Cardiac muscle cell (in vitro differentiated cells and primary cell): ENCODE data around the gene ARF1. TPM values are rescaled to one million over a fixed set of nuclear protein-coding genes. Genes with fewer than 3 reads are reported as not detected.
A peak's percentile ranks its signal among the peaks of the same experiment; 100 is the strongest.

Experiments
- DNase-seq, 2 donors: peaks; one replicate each; pipeline versions ENCODE4 v3.0.0 to v3.0.0-alpha.2; 2010 to 2017; ENCODE audit warnings: low read depth in 1 of 2, low spot score in 1 of 2
- H3K27ac ChIP-seq: fragments of 200-600 bp; sonication (generic); 2 replicates; pipeline ENCODE4 v1.5.1; 2016
- H3K27me3 ChIP-seq: fragments of 200-600 bp; sonication (generic); 2 replicates; pipeline ENCODE4 v1.6.0; 2016; ENCODE audit warnings: control low read depth
- H3K36me3 ChIP-seq: fragments of 200-600 bp; sonication (generic); 2 replicates; pipeline ENCODE4 v1.5.1; 2016; ENCODE audit warnings: control low read depth
- H3K4me1 ChIP-seq: fragments of 200-600 bp; sonication (generic); 2 replicates; pipeline ENCODE4 v1.8.1; 2017; ENCODE audit warnings: low read depth, mild to moderate bottlenecking, mixed run types
- H3K4me3 ChIP-seq: fragments of 200-600 bp; sonication (generic); 2 replicates; pipeline ENCODE4 v1.5.1; 2016; ENCODE audit warnings: mild to moderate bottlenecking
- H3K9me3 ChIP-seq: fragments of 200-600 bp; sonication (generic); 2 replicates; pipeline ENCODE4 v1.5.1; 2017; ENCODE audit warnings: low read depth, mild to moderate bottlenecking, control low read depth
- polyA plus RNA-seq: library from polyadenylated mRNA; unstranded; fragments of >200 nt; fragmentation: Nextera tagmentation; extraction: Ambion mirVana; gene quantifications from 2 replicates; pipeline ENCODE4 v1.2.1, GENCODE V29; 2016
- total RNA-seq: library from RNA; depleted of rRNA; stranded (reverse); fragments of >200 nt; gene quantifications from 2 replicates; pipeline ENCODE4 v1.2.3, GENCODE V29; 2016
- TF ChIP-seq, protein P1 (sequence below): IDR thresholded peaks from 2 replicates; pipeline ENCODE4 v1.5.1; 2012; ENCODE audit warnings: low read depth, mild to moderate bottlenecking, low read length

ARF1 gene
- total and polyA plus RNA-seq, 2 experiments from 2014 or later, result 499 to 662 TPM

GRCh38 chr1:228037401-228038386 is 44.8 kb upstream of the ARF1 start:
- Histone ChIP-seq H3K4me1 (no peaks in the 10 kb centered on the region), H3K27me3 (peaks cover 57% of the 10 kb centered on the region), H3K27ac (no peak overlapping the region), H3K36me3 (no peaks in the 10 kb centered on the region), H3K9me3 (no peaks in the 10 kb centered on the region), H3K4me3 (peak overlapping the region; percentile 17)
- TF ChIP-seq, protein P1, sequence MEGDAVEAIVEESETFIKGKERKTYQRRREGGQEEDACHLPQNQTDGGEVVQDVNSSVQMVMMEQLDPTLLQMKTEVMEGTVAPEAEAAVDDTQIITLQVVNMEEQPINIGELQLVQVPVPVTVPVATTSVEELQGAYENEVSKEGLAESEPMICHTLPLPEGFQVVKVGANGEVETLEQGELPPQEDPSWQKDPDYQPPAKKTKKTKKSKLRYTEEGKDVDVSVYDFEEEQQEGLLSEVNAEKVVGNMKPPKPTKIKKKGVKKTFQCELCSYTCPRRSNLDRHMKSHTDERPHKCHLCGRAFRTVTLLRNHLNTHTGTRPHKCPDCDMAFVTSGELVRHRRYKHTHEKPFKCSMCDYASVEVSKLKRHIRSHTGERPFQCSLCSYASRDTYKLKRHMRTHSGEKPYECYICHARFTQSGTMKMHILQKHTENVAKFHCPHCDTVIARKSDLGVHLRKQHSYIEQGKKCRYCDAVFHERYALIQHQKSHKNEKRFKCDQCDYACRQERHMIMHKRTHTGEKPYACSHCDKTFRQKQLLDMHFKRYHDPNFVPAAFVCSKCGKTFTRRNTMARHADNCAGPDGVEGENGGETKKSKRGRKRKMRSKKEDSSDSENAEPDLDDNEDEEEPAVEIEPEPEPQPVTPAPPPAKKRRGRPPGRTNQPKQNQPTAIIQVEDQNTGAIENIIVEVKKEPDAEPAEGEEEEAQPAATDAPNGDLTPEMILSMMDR, result no peak
- peak in 1 of 2 donors; percentile 47 for DNase-seq

DNA sequence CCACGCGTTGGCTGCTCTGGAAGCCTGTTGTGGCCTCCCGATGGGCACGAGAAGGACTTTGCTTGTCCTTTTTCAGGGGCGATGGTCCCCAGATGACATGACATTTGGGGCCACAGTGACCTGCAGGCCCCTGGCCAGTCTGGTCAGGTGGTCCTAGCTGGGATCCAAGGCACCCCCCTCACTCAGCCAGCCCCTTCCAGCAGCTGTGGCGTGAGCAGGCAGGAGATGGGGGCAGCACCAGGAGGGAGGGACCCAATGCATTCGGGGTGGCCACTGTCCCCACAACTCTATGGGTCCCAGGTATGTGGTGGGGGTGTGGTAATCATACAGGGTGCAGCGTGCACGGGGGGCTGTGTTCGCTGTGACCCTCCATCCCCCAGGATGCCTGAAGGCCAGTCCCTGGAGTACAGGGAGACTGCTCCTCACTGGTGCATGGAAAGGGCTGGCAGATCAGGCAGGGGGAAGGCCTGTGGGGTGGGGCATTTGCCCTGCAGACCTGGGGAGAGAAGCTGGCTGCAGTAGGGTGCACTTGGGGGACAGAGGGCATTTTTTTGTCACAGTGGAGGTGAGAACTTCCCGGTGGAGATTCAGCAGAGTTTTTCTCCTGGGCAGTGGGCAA is 44.0 kb upstream of the ARF1 start:
- H3K4me3 ChIP-seq, result no peak overlapping the region
- DNase-seq, result no peak
- H3K27ac ChIP-seq, result no peak overlapping the region
- H3K27me3 ChIP-seq, result peaks cover 59% of the 10 kb centered on the region
- H3K9me3 ChIP-seq, result no peaks in the 10 kb centered on the region
- no peaks in the 10 kb centered on the region for H3K4me1 ChIP-seq
- no peaks in the 10 kb centered on the region for H3K36me3 ChIP-seq
- TF ChIP-seq, protein P1, result no peak

DNA sequence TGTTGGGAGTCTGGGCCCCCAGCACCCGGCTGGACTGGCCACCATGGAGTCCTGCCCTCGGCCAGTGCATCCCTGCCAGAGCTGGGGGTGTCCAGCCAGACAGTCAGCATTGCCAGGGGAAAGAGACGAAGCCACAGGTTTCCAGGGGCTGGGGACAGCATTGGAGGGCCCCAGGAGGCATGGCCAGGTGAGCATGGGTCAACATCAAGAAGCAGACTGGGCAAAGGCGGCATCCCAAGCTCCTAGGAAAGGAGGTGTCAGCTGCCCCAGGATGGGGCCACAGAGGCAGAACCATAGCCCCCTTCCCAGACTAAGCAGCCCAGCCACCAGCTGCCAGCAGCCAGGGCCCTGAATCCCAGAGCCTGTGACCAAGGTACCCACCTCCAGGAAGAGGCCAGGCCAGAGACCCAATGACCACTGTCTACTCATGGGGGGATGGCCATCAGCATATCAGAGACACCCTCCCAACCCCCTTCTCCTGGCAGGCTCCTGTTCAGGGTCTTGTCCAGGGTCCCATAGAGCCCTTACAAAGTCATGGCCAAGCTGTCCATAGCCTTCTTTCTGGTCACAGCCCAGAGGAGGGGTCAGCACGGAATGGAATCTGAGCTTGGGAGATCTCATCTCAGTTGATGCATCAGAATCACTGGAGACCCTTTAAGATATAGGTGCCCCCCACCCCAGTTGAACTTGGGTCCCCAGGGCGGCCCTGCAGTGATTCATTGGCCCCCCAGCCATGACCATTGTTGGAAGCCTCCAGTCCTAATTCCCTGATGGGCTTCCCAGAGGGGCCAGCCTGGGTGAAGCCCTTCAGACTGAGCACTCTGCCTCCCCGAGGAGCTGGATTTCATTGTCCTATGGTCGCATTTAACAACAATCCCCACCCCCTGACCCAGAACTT is 43.3 kb upstream of the ARF1 start:
- TF ChIP-seq, protein P1, result no peak
- Histone ChIP-seq H3K36me3 (no peaks in the 10 kb centered on the region), H3K9me3 (no peaks in the 10 kb centered on the region), H3K4me1 (no peaks in the 10 kb centered on the region), H3K4me3 (no peak overlapping the region), H3K27me3 (peaks cover 59% of the 10 kb centered on the region), H3K27ac (no peak overlapping the region)
- DNase-seq, result no peak

DNA sequence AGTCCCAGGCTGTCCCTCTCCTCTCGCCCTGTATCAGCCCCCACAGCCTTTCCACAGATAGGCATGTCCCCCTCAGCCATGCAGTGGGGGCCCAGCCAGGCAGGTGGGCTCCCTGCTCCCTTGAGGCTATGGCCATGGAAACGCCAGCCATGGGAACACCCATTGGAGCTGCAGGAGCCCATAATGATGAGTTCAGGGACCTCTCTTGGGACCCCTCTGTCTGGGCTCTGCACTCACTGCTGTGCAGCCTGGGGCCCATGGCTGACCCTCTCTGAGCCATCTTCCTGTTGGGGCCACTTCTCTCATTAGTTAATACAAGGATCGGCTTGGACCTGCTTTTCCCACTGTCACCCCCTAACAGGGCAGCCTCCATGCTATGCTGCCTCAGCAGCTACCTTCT is 42.5 kb upstream of the ARF1 start:
- no peak for DNase-seq
- peaks cover 59% of the 10 kb centered on the region for H3K27me3 ChIP-seq
- no peak overlapping the region for H3K4me3 ChIP-seq

More for the DNA sequence above, 42.5 kb upstream of the ARF1 start:
- no peaks in the 10 kb centered on the region for H3K9me3 ChIP-seq
- H3K4me1 ChIP-seq, result no peaks in the 10 kb centered on the region
- TF ChIP-seq, protein P1, result no peak
- H3K27ac ChIP-seq, result no peak overlapping the region
- H3K36me3 ChIP-seq, result no peaks in the 10 kb centered on the region
